ENCODE measurements around the gene TMEM272.

GRCh38 chr13:51769455-51770127, 75.4 kb downstream of the TMEM272 start:
- TF ChIP-seq CTCF (IDR thresholded peaks at IDR 0.05) (no peak), POLR2A (IDR thresholded peaks at IDR 0.05; ENCODE audit: low read depth) (no peak)

All from esophagus muscularis mucosa (tissue), 3 donors.